GDM1 (cell line): ENCODE results near the gene TMCC1.

ENCODE experiments used
- DNase-seq: peaks from one replicate; lab custom pipeline; 2025; lab: John Stamatoyannopoulos, UW

Gene TMCC1

GRCh38 chr3:129609591-129610182 is 283.8 kb downstream of the TMCC1 start:
- no peak for DNase-seq

- no peak for DNase-seq
These were observed 284.4 kb downstream of the TMCC1 start for GRCh38 chr3:129608936-129609590.

- DNase-seq, result peak; percentile 44
These were observed 285.2 kb downstream of the TMCC1 start for GRCh38 chr3:129608087-129608935.

GRCh38 chr3:129607391-129608068 is 286.0 kb downstream of the TMCC1 start:
- DNase-seq, result no peak

GRCh38 chr3:129606636-129607390 is 286.7 kb downstream of the TMCC1 start, which contains the start of gene PLXND1:
Gene PLXND1, minus strand, starts transcription at chr3:129606676. Its CDS starts 37 bp downstream, at chr3:129606639.
- peak; percentile 76 for DNase-seq

GRCh38 chr3:129605922-129606635 is 287.4 kb downstream of the TMCC1 start:
- DNase-seq, result no peak

GRCh38 chr3:129605203-129605921 is 288.1 kb downstream of the TMCC1 start:
- DNase-seq, result peak; percentile 29

- no peak for DNase-seq
These were observed 288.7 kb downstream of the TMCC1 start for GRCh38 chr3:129604767-129605166.

- no peak for DNase-seq
These were observed 289.3 kb downstream of the TMCC1 start for GRCh38 chr3:129603991-129604749.

- no peak for DNase-seq
These were observed 290.0 kb downstream of the TMCC1 start for GRCh38 chr3:129603561-129603942.

- no peak for DNase-seq
These were observed 290.6 kb downstream of the TMCC1 start for GRCh38 chr3:129602730-129603560.

- no peak for DNase-seq
These were observed 291.2 kb downstream of the TMCC1 start for GRCh38 chr3:129602309-129602708.

- no peak for DNase-seq
These were observed 291.8 kb downstream of the TMCC1 start for GRCh38 chr3:129601713-129602112.

GRCh38 chr3:129600348-129600747 is 293.2 kb downstream of the TMCC1 start:
- no peak for DNase-seq

- DNase-seq, result peak; percentile 84
These were observed 293.9 kb downstream of the TMCC1 start for GRCh38 chr3:129599607-129600006.

- no peak for DNase-seq
These were observed 294.4 kb downstream of the TMCC1 start for GRCh38 chr3:129599073-129599472.

- no peak for DNase-seq
These were observed 295.0 kb downstream of the TMCC1 start for GRCh38 chr3:129598484-129598883.

GRCh38 chr3:129598000-129598381 is 295.5 kb downstream of the TMCC1 start:
- no peak for DNase-seq
